Skeletal muscle satellite cell (primary cell): Measurements from ENCODE around the gene DCAF7.

Experiments
- H3K27me3 ChIP-seq: 2 replicates; pipeline ENCODE4 v1.7.0; 2013; ENCODE audit warnings: low read length; ENCODE audit not compliant: control insufficient read depth, insufficient read depth
- H3K36me3 ChIP-seq: 2 replicates; pipeline ENCODE4 v1.7.0; 2013; ENCODE audit warnings: mild to moderate bottlenecking, control low read depth, low read length; ENCODE audit not compliant: insufficient read depth
- H3K4me1 ChIP-seq: 2 replicates; pipeline ENCODE4 v1.7.0; 2013; ENCODE audit warnings: low read length; ENCODE audit not compliant: control insufficient read depth, insufficient read depth
- H3K4me2 ChIP-seq: 2 replicates; pipeline ENCODE4 v1.7.0; 2013; ENCODE audit warnings: mild to moderate bottlenecking, low read length
- H3K4me3 ChIP-seq: 2 replicates; pipeline ENCODE4 v1.7.0; 2013; ENCODE audit warnings: low read length
- H3K9ac ChIP-seq: 2 replicates; pipeline ENCODE4 v1.7.0; 2013; ENCODE audit warnings: mild to moderate bottlenecking, low read depth, low read length, moderate library complexity
- H3K9me3 ChIP-seq: replicated peaks from 2 replicates; pipeline ENCODE4 v1.7.0; 2013; ENCODE audit warnings: mild to moderate bottlenecking, control low read depth, low read length

Gene DCAF7

DNA sequence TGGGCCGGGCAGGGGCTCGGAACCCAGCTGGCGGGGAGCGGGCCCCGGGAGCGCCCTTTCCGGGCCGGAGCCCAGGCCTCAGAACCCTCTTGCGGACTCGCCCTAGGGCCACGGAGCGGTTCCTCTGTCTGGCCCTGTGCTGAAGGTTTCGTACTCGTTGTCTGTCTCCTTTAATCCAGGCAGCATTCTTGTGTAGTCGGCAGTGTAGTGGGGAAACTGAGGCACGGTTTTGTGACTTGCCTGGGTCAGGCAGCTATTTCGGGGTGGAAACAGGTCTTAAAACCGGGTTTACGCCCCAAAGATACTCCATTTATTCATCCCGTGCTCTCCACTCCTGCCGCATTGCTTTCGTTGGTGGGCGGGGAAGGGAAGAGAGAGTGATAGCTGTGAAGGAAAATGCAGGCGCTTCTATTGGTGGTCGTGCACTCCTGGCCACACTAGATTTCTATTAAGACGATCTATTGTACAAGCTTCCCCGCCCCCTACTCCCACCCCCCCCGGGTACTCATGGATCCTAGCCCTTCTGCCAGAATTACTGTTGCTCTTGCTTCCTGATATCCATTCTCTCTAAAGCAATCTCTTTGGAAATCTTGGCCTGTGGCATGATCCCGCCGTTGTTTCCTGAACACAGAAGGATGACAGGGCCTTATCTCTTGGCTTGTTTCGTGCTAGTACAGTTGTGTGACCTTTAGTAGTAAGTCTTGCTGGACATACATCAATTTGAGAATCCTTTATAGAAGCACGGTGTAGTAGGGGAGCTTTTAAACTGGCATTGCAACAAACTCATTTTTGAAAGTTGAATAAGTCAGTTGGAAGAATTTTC is 751 bp downstream of the DCAF7 start:
- H3K4me1 ChIP-seq = peaks cover 18% of the 10 kb centered on the region
- peaks cover 4% of the 10 kb centered on the region for H3K36me3 ChIP-seq
- H3K9ac ChIP-seq = peak overlapping the region; percentile 98
- no peaks in the 10 kb centered on the region for H3K9me3 ChIP-seq
- H3K27me3 ChIP-seq = no peaks in the 10 kb centered on the region
- H3K4me2 ChIP-seq = peak overlapping the region; percentile 95
- H3K4me3 ChIP-seq = peak overlapping the region; percentile 91

DNA sequence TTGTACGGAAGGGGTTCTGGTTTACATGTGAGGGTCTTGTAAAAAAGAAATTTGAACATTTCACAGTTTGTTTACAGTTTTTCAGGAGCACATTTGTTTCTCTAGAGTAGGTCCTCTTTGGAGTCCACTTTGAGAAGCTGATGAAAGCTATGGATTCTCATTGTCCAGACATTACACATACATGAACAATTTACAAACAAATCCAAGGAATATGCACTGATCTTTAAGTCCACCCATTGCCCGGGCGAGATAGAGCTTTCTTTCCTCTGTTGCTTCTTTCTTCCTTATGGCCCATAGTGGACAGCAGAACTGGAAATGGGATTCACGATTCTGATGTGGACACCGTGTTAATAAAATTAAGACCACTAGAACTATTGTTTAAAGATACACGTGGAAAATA is 1.9 kb downstream of the DCAF7 start:
- Histone ChIP-seq H3K4me2 (peak overlapping the region; percentile 95), H3K9me3 (no peaks in the 10 kb centered on the region), H3K36me3 (peaks cover 4% of the 10 kb centered on the region), H3K4me3 (peak overlapping the region; percentile 91), H3K4me1 (peaks cover 18% of the 10 kb centered on the region), H3K9ac (peak overlapping the region; percentile 98), H3K27me3 (no peaks in the 10 kb centered on the region)

DNA sequence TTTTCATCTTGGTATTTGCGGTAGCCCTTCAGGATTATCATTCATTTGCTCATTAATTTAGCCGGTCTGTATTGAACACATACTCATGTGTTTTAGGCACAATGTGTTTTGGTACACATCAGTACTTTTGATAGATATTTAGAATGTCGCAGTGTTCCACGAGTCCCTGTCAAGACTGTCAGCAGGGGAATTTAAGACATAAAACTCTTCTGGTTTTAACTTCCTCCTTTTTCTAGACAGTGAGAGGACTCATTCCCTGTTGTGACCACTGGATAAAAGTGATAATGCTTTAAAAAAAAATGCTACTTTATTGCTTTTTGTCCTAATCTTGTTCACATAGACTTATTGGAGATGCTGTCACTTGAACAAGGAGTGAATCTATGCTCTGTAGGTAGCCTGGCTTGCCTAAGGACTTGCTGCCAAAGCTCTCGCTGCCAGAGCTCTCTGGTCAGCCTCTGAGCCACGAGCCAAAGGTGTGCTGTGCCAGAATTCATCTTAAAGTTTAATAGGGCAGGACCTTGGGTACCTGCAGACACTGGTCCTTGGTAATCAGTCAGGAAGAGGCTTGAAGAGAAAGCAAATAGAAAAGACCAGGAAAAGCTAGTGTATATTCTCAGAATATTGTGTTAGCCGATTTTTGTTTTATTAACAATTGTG is 5.4 kb downstream of the DCAF7 start:
- Histone ChIP-seq H3K4me1 (peaks cover 11% of the 10 kb centered on the region), H3K27me3 (no peaks in the 10 kb centered on the region), H3K4me2 (no peak overlapping the region), H3K9ac (no peak overlapping the region), H3K9me3 (no peaks in the 10 kb centered on the region), H3K36me3 (peaks cover 4% of the 10 kb centered on the region), H3K4me3 (no peak overlapping the region)

DNA sequence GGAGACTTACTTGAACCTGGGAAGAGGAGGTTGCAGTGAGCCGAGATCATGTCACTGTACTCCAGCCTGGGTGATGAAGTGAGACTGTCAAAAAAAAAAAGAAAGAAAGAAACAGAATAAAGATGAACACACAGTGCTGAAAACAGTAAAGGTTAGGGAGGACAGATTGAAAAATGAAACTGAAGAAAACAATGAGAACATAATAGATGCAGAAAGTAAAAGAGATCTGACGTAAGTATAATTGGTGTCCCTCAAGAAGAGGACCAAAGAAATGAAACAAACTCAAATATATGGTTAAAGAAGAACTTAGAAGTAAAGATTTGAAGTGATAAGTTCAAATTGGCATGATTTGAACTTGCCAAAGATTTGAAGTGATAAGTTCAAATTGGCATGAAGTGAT is 7.1 kb downstream of the DCAF7 start:
- Histone ChIP-seq H3K4me2 (no peak overlapping the region), H3K27me3 (no peaks in the 10 kb centered on the region), H3K9me3 (no peaks in the 10 kb centered on the region), H3K4me1 (peaks cover 5% of the 10 kb centered on the region), H3K4me3 (no peak overlapping the region), H3K9ac (no peak overlapping the region), H3K36me3 (peaks cover 4% of the 10 kb centered on the region)

DNA sequence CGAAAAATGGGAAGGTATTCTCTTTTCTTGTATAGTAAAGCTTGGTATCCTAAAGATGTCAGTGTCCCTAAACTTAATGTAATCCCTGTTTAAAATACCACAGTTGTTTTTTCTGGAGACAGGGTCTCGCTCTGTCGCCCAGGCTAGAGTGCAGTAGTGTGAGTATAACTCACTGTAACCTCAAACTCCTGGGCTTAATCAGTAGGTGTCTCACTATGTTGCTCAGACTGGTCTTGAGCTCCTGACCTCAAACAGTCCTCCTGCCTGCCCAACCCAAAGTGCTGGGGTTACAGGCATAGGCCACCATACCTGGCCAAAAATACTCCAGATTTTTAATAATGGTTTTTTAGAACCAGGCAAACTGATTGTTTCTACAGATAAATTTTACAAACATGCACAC is 8.2 kb downstream of the DCAF7 start:
- Histone ChIP-seq H3K9me3 (no peaks in the 10 kb centered on the region), H3K4me1 (no peaks in the 10 kb centered on the region), H3K4me3 (no peak overlapping the region), H3K9ac (no peak overlapping the region), H3K36me3 (peaks cover 1% of the 10 kb centered on the region), H3K4me2 (no peak overlapping the region), H3K27me3 (no peaks in the 10 kb centered on the region)

DNA sequence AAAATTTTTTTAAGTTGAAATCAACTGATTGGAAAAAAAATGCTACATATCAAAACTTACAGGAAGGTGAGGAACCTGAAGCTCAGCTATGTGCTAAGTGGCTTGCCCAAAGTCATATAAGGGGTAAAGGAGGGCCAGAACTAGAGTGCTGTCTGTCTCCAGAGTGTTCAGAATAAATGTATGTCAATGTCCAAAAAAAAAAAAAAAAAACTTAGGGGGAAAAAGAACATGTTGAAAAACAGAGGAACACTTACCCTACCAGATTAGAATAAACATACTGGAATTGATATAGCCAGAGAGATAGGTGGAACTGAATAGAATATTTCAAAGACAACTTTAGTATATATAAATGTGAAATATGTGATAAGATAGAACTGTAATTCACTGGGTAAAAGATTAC is 11.5 kb downstream of the DCAF7 start:
- H3K4me2 ChIP-seq = no peak overlapping the region

DNA sequence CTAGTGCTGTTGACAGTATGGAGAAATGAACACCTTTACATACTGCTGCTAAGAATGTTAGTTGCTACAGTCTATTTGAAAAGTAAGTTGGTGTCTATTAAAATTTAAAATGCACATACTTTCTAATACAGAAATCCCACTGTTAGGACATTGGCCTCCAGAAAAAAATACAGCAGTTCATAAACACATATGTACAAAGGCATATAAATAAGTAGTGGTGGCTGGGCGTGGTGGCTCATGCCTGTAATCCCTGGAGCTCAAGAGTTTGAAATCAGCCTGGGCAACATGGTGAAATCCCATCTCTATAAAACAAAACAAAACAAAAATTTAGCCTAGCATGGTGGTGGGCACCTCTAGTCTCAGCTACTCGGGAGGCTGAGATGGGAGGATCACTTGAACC is 13.1 kb downstream of the DCAF7 start:
- no peaks in the 10 kb centered on the region for H3K9me3 ChIP-seq
- no peaks in the 10 kb centered on the region for H3K27me3 ChIP-seq
- no peaks in the 10 kb centered on the region for H3K36me3 ChIP-seq
- no peaks in the 10 kb centered on the region for H3K4me1 ChIP-seq
- no peak overlapping the region for H3K9ac ChIP-seq
- H3K4me2 ChIP-seq = no peak overlapping the region
- no peak overlapping the region for H3K4me3 ChIP-seq

More for the DNA sequence above, 11.5 kb downstream of the DCAF7 start:
- Histone ChIP-seq H3K9me3 (no peaks in the 10 kb centered on the region), H3K27me3 (no peaks in the 10 kb centered on the region), H3K4me3 (no peak overlapping the region), H3K4me1 (no peaks in the 10 kb centered on the region), H3K36me3 (no peaks in the 10 kb centered on the region), H3K9ac (no peak overlapping the region)

DNA sequence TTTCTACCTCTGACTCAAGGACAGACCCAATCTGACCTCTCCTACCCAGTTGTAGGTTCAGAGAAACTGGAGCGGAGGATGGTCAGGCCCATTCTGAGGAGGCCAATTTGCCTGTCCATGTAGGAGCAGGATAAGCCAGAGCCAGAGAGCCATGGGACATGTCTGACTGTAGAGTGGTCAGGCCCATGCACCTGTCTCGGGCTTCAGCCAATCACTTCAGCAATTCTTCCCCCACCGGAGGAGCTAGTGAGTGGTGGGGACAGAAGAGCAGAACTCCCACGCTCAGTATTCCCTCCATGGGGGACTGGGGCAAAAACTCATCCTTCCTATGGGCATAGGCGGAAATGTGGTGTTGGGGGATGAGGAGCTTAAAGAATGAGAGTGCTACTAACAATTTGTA is 14.3 kb downstream of the DCAF7 start:
- no peak overlapping the region for H3K4me2 ChIP-seq
- no peak overlapping the region for H3K9ac ChIP-seq
- no peaks in the 10 kb centered on the region for H3K4me1 ChIP-seq
- no peaks in the 10 kb centered on the region for H3K36me3 ChIP-seq
- no peaks in the 10 kb centered on the region for H3K9me3 ChIP-seq
- H3K27me3 ChIP-seq = no peaks in the 10 kb centered on the region
- H3K4me3 ChIP-seq = no peak overlapping the region

DNA sequence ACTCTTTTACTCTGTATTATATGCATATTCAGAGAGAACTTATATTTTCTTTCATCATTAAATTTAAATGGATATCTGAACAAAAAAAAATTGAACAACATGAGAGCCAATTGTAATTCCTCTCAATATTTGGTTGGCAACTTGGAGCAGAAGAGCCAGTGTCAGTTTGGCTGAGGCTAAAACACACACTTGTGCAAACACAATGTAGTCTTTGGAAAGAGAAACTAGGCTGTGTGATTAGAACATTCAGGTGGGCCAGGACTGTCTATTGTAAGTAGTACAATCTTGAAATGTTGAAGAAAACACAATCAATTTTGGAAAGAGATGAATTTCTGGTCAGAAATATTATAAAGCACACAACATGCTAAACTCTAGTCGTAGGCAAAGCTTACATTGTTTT is 17.0 kb downstream of the DCAF7 start:
- Histone ChIP-seq H3K27me3 (no peaks in the 10 kb centered on the region), H3K4me2 (no peak overlapping the region), H3K9ac (no peak overlapping the region), H3K4me3 (no peak overlapping the region), H3K4me1 (peaks cover 7% of the 10 kb centered on the region), H3K36me3 (no peaks in the 10 kb centered on the region), H3K9me3 (no peaks in the 10 kb centered on the region)

DNA sequence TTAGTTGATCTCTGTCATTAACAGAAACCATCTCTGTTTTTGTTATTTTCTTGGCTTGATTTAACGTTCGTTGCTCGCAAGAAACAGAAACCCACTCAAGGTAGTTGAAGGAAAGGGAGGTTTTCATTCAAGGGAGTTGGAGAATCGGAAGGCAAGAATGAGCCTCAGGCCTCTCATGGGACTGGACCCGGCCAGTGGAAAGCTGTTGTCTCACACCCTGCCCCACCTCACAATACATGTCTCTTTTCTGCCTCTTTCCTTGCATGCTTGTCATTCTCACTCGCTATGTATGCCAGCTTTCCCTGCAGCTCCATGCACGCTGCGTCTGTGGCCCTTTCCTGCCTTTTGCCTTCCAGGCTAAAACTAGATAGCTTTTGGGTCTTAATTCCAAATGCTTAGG is 18.3 kb downstream of the DCAF7 start:
- Histone ChIP-seq H3K4me1 (peaks cover 7% of the 10 kb centered on the region), H3K27me3 (no peaks in the 10 kb centered on the region), H3K4me2 (no peak overlapping the region), H3K36me3 (no peaks in the 10 kb centered on the region), H3K9me3 (no peaks in the 10 kb centered on the region), H3K4me3 (no peak overlapping the region), H3K9ac (no peak overlapping the region)

DNA sequence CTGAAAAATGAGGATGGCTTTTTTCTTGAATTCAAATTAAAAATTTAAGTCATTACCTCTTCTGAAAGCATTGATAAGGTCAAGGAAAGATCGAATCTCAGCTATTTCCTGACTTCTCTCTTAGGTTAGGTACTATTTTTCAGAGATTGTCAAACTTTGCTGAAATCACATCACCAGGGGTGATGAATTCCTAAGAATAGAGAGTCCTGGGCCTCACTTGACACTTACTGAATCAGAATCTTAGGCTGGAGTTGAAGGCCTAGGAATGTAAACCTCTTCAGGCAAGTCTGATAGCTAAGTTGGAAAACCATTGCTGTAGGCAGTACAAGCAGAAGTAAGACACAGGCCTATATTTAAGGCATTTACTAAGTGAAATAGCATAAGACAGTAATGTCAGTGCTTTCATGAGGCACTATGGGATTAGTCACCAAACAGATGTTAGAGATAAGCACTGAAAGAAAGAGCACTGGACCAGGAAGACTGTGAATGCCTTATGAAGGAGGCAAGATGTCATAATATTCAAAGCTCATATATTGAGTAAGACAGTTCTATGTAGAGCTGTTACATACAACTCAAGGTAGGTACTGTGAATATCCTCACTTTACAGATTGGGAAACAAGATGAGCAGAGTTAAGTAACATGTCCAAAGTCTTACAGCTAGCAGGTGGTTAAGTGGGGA is 21.5 kb downstream of the DCAF7 start:
- no peaks in the 10 kb centered on the region for H3K27me3 ChIP-seq
- no peak overlapping the region for H3K9ac ChIP-seq
- H3K36me3 ChIP-seq = no peaks in the 10 kb centered on the region
- H3K4me1 ChIP-seq = peaks cover 7% of the 10 kb centered on the region
- no peak overlapping the region for H3K4me3 ChIP-seq
- no peak overlapping the region for H3K4me2 ChIP-seq
- H3K9me3 ChIP-seq = no peaks in the 10 kb centered on the region
